Heart left ventricle (tissue), 16 donors: ENCODE results near the gene NDFIP1. TPM values are rescaled to one million over a fixed set of nuclear protein-coding genes. Genes with fewer than 3 reads are reported as not detected.
"Not testable (repeated sequence)": the region's sequence is repeated elsewhere in the genome, so short reads cannot be mapped to it uniquely, and the experiment has no call there.

Experiments
- ATAC-seq, 4 donors: fragments of 200-7000 bp; cut with Tn5 transposase; one replicate each; pipeline ENCODE4 v1.9.1; 2020 to 2022; ENCODE audit warnings: moderate library complexity in 4 of 4, mild to moderate bottlenecking in 3 of 4, moderate number of reproducible peaks in 1 of 4
- DNase-seq, 5 donors: peaks; one replicate each; pipeline ENCODE4 v3.0.0-alpha.2; 2020
- H3K27ac ChIP-seq, 12 donors: fragments of 200-600 bp; sonication (generic) in 4 of 12; one replicate each; pipeline versions ENCODE4 v1.5.0 to v1.8.0; 2016 to 2022; ENCODE audit warnings: mild to moderate bottlenecking in 2 of 12
- H3K27me3 ChIP-seq, 9 donors: fragments of 200-600 bp; sonication (generic) in 2 of 9; one replicate each; pipeline versions ENCODE4 v1.5.1 to v1.8.0; 2016 to 2022; ENCODE audit warnings: mild to moderate bottlenecking in 3 of 9
- H3K36me3 ChIP-seq, 9 donors: fragments of 200-600 bp; sonication (generic) in 2 of 9; one replicate each; pipeline versions ENCODE4 v1.5.0 to v1.8.0; 2018 to 2022; ENCODE audit warnings: mild to moderate bottlenecking in 2 of 9
- H3K4me1 ChIP-seq, 12 donors: fragments of 200-600 bp; sonication (generic) in 4 of 12; one replicate each; pipeline versions ENCODE4 v1.5.0 to v1.8.0; 2016 to 2022; ENCODE audit warnings: mild to moderate bottlenecking in 3 of 12
- H3K4me3 ChIP-seq, 12 donors: fragments of 200-600 bp; sonication (generic) in 4 of 12; one replicate each; pipeline versions ENCODE4 v1.5.0 to v1.8.0; 2017 to 2022; ENCODE audit warnings: mild to moderate bottlenecking in 9 of 12, moderate library complexity in 4 of 12
- H3K9me3 ChIP-seq, 12 donors: fragments of 200-600 bp; sonication (generic) in 4 of 12; one replicate each; pipeline versions ENCODE4 v1.5.0 to v1.8.0; 2016 to 2022; ENCODE audit warnings: mild to moderate bottlenecking in 1 of 12
- CTCF ChIP-seq, 12 donors: fragments of 200-600 bp; sonication (generic) in 4 of 12; IDR thresholded peaks; one replicate each; pipeline versions ENCODE4 v1.5.0 to v1.8.0; 2018 to 2022; ENCODE audit warnings: antibody characterized with exemption in 12 of 12, mild to moderate bottlenecking in 5 of 12
- POLR2A ChIP-seq, 2 donors: fragments of 450-650 bp; IDR thresholded peaks; one replicate each; pipeline ENCODE4 v1.6.1; 2017; ENCODE audit warnings: antibody characterized with exemption in 2 of 2, mild to moderate bottlenecking in 2 of 2, moderate library complexity in 2 of 2
- WGBS, 4 donors: extraction: QIAGEN DNeasy Blood & Tissue Kit in 2 of 4; methylation state at CpG; one replicate each; pipeline versions ENCODE4 v1.1.5 to v1.1.7; 2013 to 2018; 5-methylcytosine and 5-hydroxymethylcytosine counted together
- intact Hi-C, 10 donors: fragments of 100-400 bp; cut with DNase I; formaldehyde crosslinking; loops; one replicate each; pipeline versions ENCODE4 v1.11.1 to v1.14.2; 2022
- polyA plus RNA-seq, 2 donors: library from polyadenylated mRNA; stranded (reverse); fragments of 200-250 nt; gene quantifications; one replicate each; pipeline ENCODE4 v1.2.3, GENCODE V29; 2013
- total RNA-seq, 9 donors: library from RNA; depleted of rRNA in 2 of 9; stranded (reverse); fragments of >200 nt in 2 of 9; fragmentation: NEBNext Ultra II Directional in 3 of 9; extraction: Animal tissue kit (Norgen Biotek cat#: 25700) in 3 of 9; gene quantifications; one replicate each; pipeline versions ENCODE4 v1.1.0 to v1.2.4, GENCODE V29; 2016 to 2023
- donor health status: ischemic (EF 13 %, LVEDD 7.1; RV severe dilation, severe dysfunction).
- donor health status: healthy with polysubstance abuse.
- donor health status: DM: no; HTN: yes; CAD: no.
- donor health status: DM: no; HTN: no; CAD: no.
- donor health status: ischemic (EF 25% LVEDD 6.9; RV normal size, moderate dysfunction).
- donor health status: ischemic (EF 25% LVEDD 5.7; RV mildly dilated, moderate dysfunction).
- donor health status: healthy.
- donor health status: DM: yes; HTN: yes; CAD: no.
- donor health status: ischemic (EF 35%, LVEDD 5.7; RV mildly dilated, moderate dysfunction).
- donor health status: nonischemic (EF 11% LVEDD 7.7; RV severe dilation, severe dysfunction).
- donor health status: DM: yes; HTN: yes; CAD: no.
- donor health status: PGD.
- donor health status: ischemic (EF 29% LVEDD 5.4; RV normal size, mild dysfunction).
- donor health status: nonischemic (EF 23%, LVEDD 6.1; RV moderate dilation, normal function).

Gene NDFIP1
- total and polyA plus RNA-seq, 11 donors, result 26.6 to 69.3 (median 61.0) TPM

- ATAC-seq (no peak), DNase-seq (no peak)
- TF ChIP-seq CTCF (IDR thresholded peaks at IDR 0.05) (no peak), POLR2A (IDR thresholded peaks at IDR 0.05) (no peak)
- no peaks in the 10 kb centered on the region for H3K9me3 ChIP-seq
- no peak overlapping the region for H3K27ac ChIP-seq
- intact Hi-C loops, result no loop called here
- H3K27me3 ChIP-seq, result no peaks in the 10 kb centered on the region
- H3K4me3 ChIP-seq, result no peak overlapping the region
- WGBS, 4 donors, result 59 to 70% (median 64%) methylated on average over 11 of the region's 11 CpGs
- no peaks in the 10 kb centered on the region for H3K36me3 ChIP-seq
- peaks cover 0 to 22% (median 0%) of the 10 kb centered on the region in 12 donors for H3K4me1 ChIP-seq
Observed at GRCh38 chr5:142186857-142187594, 78.4 kb downstream of the NDFIP1 start.

- peaks cover 0 to 28% (median 8%) of the 10 kb centered on the region in 12 donors for H3K4me1 ChIP-seq
- ATAC-seq, H3K9me3 ChIP-seq, H3K27me3 ChIP-seq, DNase-seq, H3K4me3 ChIP-seq, H3K27ac ChIP-seq, H3K36me3 ChIP-seq, intact Hi-C loops: not testable (repeated sequence)
- WGBS, 4 donors, result 88 to 93% (median 89%) methylated on average over 6 of the region's 6 CpGs
Observed at GRCh38 chr5:142188691-142189090, 80.1 kb downstream of the NDFIP1 start.

GRCh38 chr5:142189813-142190212, 81.2 kb downstream of the NDFIP1 start:
- Histone ChIP-seq H3K27ac (no peak overlapping the region), H3K4me1 (peaks cover 0 to 28% (median 8%) of the 10 kb centered on the region in 12 donors), H3K36me3 (no peaks in the 10 kb centered on the region), H3K27me3 (no peaks in the 10 kb centered on the region), H3K9me3 (no peaks in the 10 kb centered on the region), H3K4me3 (no peak overlapping the region)
- TF ChIP-seq POLR2A (IDR thresholded peaks at IDR 0.05) (no peak), CTCF (IDR thresholded peaks at IDR 0.05) (no peak)
- WGBS, 4 donors, result 87 to 91% (median 89%) methylated on average over 8 of the region's 8 CpGs
- DNase-seq, result no peak
- ATAC-seq, result no peak
- intact Hi-C loops, result no loop called here

GRCh38 chr5:142191776-142192175, 83.2 kb downstream of the NDFIP1 start:
- Histone ChIP-seq H3K4me3 (no peak overlapping the region), H3K27ac (peak overlapping the region in 2 of 12 donors; percentile 11 to 35), H3K4me1 (peaks cover 0 to 22% (median 6%) of the 10 kb centered on the region in 12 donors), H3K27me3 (no peaks in the 10 kb centered on the region), H3K9me3 (no peaks in the 10 kb centered on the region), H3K36me3 (no peaks in the 10 kb centered on the region)
- 82 to 91% (median 90%) methylated on average over 5 of the region's 5 CpGs for WGBS, 4 donors
- no peak for TF ChIP-seq CTCF (IDR thresholded peaks at IDR 0.05)
- TF ChIP-seq POLR2A (IDR thresholded peaks at IDR 0.05), result no peak
- intact Hi-C loops, result no loop called here
- ATAC-seq (no peak), DNase-seq (no peak)
